GM19240 (cell line): ENCODE measurements around the gene NRL.

ENCODE experiments used
- DNase-seq: peaks from one replicate; pipeline ENCODE4 v3.0.0; 2011; ENCODE audit warnings: low spot score; ENCODE audit not compliant: insufficient read length

Gene NRL

DNA sequence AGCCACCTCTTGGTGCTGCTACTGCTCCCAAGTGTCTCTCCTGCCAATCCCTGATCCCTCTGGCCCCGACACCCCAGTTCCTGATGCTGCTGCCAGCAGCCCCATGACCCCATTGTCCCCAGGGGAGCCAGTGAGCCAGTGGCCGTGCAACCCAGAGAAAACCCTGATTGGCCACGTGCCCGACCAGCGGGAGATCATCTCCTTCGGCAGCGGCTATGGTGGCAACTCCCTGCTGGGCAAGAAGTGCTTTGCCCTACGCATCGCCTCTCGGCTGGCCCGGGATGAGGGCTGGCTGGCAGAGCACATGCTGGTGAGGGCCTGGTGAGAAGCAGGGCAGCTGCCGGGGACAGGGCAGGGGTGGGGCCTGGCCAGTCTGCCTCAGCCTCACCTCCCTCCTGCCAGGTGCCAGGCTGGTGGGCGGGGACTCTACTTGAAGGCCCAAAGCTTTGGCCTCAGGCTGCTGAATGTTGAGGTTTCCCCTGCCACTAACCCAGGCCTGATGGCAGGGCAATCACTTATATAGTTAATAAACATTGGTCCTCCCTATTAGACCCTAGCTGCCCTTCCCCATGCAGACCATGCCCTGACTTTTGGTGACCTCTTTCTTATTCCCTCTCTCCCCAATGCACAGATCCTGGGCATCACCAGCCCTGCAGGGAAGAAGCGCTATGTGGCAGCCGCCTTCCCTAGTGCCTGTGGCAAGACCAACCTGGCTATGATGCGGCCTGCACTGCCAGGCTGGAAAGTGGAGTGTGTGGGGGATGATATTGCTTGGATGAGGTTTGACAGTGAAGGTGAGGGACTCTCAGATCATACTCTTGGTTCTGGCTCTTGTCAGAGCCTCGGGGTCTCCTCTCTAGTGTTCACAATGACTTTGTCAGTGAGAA is 15.6 kb downstream of the NRL start:
- DNase-seq, result no peak

DNA sequence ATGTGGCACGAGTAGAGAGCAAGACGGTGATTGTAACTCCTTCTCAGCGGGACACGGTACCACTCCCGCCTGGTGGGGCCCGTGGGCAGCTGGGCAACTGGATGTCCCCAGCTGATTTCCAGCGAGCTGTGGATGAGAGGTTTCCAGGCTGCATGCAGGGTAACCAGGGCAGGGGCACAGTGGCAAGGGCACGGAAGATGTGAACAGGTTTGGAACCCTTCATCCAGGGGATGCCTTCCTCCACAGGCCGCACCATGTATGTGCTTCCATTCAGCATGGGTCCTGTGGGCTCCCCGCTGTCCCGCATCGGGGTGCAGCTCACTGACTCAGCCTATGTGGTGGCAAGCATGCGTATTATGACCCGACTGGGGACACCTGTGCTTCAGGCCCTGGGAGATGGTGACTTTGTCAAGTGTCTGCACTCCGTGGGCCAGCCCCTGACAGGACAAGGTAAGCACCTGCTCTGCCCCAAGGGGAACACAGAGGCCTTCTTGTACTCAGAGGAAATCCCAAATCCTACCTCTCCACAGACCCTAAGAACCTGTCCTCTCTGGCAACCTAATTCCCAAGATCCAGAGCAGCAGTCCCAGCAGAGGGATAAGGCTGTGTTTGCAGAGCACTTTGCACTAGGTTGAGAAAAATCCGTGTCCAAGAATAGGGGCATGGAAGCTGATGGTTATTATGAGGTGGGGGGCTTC is 16.4 kb downstream of the NRL start:
- no peak for DNase-seq

DNA sequence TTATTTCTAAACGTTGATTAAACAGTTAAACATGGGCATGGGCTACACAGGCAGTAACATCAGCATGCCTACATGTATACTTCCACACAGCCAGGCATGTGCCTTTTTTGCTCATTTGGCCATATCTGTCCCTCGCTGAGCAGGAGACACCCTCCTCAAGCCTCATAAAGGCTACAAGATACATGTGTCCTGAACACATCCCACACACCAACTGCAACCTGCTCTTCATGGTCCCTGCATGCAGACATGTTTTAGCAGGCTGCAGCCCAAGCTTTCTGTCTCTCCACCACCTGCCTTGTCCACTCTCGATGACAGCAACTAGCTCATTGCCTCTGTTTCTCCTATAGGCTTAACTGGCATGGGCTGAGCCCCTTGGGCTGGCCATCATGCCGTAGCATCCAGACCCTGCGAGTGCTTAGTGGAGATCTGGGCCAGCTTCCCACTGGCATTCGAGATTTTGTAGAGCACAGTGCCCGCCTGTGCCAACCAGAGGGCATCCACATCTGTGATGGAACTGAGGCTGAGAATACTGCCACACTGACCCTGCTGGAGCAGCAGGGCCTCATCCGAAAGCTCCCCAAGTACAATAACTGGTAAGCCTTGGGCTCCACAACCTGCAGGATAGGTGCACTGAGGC is 18.1 kb downstream of the NRL start:
- no peak for DNase-seq

DNA sequence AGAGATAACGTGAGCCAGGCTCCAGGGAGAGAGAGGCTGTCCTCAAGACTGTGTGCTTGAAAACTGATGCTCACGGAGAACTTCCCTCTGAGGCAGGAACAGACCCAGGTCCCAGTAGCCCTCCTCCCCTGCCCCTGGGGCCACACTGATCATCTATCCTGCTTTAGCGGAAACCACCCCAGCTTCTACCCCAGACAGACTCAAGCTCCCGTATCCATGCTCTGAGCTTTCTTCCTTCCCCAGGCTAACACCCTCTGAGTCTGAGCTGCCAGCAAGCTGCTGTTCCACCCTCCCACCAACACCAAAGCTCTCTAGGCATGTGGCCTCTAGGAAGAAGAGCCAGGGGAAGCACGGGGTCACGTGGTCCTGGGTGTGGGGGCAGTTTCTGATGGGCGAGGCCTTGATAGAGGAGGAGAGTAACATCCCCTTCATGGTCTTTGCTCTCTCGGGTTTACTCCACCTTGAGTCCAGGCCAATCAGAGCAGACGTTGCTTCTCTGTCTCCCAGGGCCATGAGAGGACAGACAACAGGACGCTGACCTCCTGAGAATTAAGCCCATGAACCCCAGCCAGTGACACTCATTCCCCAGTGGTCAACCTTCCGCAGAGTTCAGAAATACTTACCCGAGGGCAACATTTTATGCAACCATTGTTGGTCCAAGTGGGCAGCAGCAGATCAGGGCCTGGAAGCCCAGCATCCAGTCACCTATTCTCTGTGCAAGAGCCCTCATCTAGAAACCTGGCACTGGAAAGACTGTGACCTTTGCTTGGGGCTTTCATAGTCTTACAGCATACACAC is 19.3 kb downstream of the NRL start:
- peak; percentile 97 for DNase-seq

DNA sequence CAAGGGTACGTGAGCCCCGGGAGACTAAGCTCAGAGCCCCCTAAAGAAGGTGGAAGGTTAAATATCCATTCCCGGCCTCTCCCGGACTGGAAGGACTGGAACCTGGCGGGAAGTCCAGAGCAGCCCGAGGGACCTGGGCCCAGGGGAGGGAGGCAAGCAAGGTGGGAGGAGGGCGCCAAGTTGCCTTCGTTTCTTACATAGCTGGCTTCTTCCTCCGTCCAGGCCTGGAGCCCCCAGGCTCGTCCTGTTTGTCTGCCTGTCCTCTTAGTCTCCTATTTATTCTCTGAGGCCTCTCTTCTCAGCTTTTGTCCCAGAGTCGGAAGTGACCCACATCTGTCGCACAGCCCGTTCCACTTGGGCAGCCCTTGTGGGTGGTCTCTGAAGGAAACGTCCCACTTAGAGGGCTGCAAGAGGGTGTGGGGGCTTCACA is 19.9 kb downstream of the NRL start:
- no peak for DNase-seq

DNA sequence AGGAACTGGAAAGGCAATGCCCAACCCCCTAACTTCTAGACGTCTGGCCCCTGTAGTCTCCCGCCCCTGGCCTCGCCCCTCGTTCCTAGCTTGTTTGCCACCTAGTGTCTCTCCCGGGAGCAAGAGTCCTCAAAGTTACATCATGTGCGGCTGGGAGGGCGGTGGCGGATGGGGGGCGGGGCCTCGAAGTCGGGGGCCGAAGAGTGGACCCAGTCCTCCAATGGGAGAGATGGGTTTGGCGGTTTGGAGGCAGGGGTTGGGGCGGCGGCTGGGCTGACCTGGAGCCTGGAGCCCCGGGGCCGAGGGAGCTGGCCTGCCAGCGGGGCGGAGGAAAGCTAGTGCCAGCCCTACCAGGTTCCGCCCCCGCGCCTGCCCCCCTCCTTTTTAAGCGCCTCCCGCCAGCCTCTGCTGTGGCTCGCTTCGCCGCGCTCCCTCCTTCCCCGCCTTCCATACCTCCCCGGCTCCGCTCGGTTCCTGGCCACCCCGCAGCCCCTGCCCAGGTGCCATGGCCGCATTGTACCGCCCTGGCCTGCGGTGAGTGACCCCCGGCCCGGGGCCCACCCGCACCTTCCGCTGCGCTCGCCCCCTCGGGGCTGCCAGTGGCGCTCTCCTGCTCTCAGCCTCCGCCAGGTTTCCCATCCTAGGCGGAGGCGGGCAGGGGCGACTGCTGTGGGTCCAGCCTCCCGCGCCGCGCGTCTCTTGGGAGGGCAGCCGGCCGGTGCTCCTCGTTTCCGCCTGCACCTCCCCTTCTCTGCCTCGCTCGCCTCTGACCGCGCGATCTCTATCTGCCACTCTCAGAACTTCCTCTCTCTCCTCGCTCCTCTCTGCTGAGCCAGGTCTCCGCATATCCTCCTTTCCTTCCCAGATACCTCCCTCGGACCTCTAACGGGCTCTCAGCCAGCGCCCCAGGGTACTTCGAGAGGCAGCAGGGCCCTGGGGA is 20.6 kb downstream of the NRL start, which contains the start of gene PCK2:
Gene PCK2 (plus strand): TSS at position 411 of the 940 bp plus-strand sequence. CDS start 95 bp downstream, at position 506.
- peak; percentile 88 for DNase-seq

DNA sequence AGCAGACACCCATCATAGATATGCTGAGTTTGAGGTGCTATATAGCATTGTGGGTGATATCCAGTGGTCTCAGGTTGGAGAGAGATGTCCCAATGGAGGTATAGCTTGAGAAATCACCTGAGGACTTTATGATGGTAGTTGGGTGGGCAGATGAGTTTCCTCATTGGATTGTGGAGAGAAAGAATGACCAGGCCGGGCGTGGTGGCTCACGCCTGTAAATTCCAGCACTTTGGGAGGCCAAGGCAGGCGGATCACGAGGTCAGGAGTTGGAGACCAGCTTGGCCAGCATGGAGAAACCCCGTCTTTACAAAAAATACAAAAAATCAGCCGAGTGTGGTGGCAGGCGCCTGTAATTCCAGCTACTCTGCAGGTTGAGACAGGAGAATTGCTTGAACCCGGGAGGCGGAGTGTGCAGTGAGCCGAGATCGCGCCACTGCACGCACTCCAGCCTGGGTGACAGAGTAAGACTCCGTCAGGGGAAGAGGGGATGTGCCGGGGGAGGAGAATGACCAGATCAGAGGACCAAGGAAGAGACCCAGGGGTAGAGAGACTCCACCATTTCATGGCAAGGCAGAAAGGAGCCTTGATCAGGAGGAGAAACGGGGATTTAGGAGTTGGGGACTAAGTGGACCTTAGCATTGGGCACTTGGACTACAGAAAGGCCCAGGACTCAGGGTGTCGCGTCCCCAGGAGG is 21.4 kb downstream of the NRL start:
- DNase-seq, result no peak

DNA sequence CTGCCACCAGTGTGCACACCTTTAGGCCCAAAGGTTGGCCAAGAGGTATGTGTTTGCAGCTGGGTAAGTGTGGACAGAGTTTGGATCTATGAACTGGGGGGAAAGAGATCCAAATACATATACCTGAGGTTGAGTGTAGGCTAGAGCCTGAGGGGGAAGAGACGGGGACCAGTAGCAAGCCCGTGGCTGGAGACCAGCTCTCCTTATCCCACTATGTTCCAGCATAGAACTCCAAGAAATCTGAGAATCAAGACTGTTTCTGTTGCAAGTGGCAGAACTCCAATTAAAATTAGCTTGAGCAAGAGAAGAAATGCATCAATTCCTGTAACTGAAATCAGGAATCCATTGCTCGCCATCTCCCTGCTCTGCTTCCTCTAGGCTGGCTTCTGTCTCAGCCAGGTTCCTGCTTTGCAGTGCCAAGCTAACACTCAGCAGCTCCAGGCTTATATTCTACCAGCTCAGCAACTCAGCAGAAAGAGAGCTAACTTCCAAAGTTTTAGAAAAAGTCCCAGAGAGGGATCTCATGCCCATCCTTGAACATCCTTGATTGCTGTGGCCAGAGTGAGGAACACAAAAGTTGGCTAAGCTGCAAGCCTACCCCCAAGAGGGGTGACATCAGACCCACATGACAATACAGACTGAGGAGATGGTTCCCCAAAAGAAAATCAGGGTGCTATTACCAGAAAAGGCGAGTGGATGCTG is 22.1 kb downstream of the NRL start:
- DNase-seq, result no peak

DNA sequence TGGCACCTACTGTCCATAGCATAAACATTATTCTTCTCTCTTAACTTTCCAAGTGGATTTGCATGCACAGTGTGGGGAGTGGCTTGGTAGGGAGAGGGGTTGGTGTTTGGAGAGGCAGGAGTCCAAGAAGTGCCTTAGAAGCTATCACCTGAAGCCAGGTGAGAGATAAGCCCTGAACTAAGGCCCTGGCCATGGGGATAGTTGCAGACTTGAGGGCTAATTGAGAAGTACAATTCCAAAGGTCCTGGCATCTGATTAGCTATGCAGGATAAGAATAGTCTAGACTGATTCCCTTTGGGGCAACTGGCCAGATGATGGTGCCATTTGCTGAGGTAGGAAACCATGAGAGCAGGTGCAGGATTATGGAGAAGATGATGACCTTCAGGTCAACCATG is 22.6 kb downstream of the NRL start:
- DNase-seq, result no peak

DNA sequence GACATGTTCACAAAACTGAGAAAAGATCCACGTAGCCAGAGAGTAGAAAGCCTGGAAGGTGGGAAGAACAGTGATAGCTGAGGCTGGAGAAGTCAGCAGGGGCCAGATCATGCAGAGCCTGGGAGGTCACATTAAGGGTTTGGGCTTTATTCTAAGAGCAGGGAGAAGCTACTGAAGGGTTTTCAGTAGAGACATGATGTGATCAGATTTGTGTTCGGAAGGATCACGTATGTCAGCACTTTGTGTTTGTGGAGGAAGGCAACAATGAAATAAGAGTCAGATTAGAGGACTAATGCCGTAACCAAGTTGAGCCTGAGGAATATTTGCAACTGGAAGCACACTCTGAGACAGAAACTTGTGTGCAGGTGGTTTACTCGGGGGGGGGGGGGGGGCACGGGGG is 24.9 kb downstream of the NRL start:
- DNase-seq, result no peak

DNA sequence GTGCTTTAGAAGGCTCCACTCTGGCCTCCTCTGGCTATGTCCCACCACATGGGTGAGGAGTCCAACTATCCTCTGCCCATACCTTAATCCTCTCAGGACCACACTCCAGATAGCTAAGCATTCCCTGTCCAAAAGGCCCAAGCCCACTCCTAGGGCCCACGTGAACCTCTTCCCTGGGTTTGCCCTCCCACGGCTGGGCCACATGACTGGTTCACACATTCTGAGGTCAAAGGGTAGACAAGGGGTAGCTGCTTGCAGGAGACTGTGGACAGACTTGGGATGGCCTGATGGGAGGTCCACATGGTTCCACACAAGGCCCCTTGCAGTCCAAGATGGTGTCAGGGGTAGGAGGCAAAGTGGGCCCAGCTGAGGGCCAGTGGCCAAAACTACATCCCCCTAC is 26.7 kb downstream of the NRL start:
- DNase-seq, result no peak

DNA sequence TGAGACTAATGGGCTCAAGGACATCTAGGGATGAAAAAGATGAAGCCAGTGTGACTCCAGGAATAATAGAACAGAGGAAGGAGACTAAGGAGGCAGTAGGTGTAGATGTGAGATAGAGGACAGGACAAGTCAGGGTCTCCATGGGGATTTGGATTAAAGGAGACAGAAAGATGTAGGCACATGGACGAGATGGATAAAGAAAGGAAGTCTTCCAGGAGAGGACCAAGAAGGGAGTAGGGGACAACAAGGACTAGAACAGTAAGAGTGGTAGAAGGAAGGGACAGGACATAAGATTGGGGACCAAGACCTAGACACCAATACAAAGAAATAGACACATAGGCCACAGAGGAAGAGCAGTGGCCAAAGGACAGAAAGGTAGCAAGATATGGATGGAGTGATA is 27.7 kb downstream of the NRL start:
- no peak for DNase-seq

DNA sequence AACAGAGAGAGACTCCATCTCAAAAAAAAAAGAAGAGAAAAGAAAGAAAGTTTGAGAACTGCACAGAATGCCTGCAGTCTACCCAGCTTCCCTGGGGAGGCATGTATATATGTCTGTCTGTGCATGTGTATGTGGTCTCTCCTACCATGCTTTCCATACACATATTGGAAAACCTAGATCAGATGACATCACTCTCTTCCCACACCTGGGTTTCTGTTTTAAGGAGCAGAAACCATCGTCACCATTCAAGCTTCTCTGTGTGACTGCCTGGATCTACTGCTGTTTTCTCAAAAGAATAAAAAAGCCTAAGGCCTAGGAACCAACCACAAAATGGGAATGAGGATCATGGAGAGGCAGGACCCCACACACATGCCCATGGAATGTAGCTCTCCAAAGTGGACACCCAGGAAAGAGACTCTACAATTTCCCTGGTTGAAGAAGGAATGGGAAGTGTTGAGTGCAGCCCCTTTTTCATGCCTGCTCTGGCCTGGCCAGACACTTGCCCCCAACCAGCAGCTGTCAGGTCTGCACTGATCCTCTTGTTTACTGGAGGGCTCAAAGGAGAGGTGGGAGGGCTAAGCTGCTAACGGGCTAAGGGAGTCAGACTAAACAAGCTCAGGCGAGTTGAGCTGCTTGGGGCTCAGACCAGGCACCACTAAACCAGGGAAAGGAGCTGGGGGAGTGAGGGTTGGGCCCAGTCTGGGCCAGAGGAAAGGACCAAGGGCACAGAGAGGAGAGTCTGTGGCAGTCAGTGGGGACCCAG is 28.4 kb downstream of the NRL start:
- DNase-seq, result no peak

DNA sequence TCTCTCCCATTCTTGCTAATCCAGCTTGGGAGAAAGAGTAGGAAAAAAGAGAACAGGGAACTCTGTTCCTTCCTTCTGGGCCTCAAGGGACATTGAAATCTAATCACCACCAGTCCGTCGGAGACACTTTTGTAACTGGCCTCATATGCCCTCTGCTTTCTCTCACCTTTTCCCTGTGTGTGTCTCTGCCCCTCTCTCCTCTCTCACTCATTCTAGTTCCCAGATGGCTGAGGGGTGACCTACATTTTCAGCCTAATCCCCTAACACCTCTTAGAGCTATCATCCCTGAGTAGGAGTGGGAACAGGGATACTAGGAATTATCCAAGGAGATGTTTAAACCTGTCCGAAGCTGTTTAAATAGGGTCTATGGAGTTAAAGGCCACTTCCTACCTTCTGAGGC is 29.5 kb downstream of the NRL start:
- no peak for DNase-seq

DNA sequence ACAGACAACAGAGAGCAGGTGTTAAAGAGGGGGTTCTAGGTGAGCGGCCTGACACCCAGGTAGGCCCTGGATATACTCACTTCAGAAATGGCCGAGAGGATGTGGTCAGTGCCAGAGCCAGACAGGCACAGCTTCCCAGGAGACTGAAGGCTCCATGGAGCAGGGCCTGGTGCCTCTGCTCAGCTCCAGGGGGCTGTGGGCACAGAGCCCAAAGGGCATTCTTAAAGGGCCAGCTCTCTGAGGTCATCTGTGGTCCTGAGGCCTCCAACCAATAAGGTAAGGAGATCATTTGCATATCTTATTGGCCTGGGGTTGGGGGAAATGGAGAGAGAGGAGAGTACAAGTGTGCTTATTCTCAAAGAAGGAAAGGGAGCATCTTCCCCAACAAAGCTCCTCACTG is 30.3 kb downstream of the NRL start:
- DNase-seq, result no peak

DNA sequence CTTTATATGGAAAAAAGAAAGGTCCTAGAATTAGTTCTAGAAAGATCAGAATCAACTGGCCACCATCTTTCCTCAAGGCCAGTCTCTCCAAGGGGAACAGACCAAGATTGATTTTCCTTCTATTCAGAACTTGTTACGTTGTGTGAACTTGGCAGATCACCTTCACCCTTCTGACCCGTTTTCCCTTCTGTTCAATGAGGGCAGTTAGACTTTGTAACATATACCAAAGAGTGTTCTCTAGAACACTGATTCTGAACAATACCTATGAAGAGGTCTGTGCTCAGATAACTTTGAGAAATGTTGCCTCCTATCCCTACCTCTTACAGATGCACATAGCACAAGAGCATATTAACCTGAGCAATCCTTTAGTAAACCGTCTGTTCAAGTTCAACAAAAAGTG is 31.3 kb downstream of the NRL start:
- no peak for DNase-seq

DNA sequence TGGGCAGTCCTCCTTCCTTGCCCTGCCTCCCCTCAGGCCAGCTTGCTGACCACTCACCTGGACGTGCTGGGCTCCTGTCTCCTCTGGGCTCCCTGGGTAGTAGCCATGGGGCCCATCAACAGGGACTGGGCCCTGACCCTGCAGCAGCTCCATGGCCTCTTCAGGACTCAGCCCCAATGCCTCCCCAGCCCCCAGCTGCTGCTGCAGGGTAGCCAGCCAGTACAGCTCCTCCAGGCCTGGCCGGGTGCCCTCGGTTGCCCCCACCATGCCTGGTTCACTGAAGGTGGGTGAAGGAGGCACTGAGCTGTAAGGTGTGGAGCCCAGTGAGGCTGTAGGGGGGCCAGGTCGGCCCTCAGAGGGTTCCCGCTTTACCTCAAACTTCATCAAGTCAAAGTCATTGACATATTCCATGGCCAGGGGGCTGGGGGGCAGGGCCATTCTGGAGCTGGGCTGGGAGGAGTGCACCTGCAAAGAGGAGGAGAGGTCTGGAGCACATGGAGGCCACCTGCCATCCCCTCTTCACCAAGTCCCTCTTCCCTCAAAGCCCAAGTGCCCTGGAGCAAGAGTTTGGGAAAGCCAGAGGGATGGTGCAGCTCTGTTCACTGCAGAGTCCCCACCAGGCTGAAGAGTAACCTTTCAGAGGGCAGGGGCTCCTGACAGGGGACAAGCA is 32.2 kb downstream of the NRL start:
- DNase-seq, result no peak

DNA sequence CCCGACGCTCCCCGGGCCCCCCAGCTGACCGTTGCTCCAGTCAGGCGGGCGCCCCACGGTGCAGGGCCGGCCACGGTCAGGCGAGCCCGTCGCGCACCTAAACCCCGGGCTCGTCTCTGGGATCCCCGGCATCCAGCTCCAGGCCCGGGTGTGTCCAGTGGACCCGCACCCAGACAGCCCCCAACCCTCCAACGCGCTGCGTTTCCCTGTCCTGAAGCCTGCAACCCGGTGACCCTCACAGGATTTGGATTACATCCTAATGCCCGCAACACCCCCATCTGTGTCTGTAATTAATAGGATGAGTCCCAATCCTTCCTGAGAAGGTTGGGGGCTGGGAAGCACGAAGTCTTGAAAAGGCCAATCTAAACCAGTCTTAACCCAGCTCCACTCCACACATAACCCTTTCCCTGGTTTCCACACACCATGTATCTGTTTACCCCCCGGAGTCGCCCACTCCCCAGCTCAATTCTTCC is 33.0 kb downstream of the NRL start:
- no peak for DNase-seq
